Transverse colon (tissue), 4 donors: ENCODE results near the gene METRNL.

Source experiments
- CTCF ChIP-seq, 5 experiments: fragments of 200-600 bp in 3 of 5; fragments of 450-650 bp in 2 of 5; sonication (generic) in 3 of 5; IDR thresholded peaks; 1 replicate in 2 of 5; 2 replicates in 3 of 5; pipeline ENCODE4 v1.5.1; 2016 to 2017; ENCODE audit warnings: antibody characterized with exemption in 5 of 5, inconsistent platforms in 3 of 5, mild to moderate bottlenecking in 2 of 5, moderate library complexity in 1 of 5
- EP300 ChIP-seq: sonication (generic); formaldehyde crosslinking; IDR thresholded peaks from one replicate; pipeline ENCODE4 v1.6.1; 2017; ENCODE audit warnings: antibody characterized with exemption, low read depth
- POLR2A ChIP-seq: fragments of 450-650 bp; IDR thresholded peaks from one replicate; pipeline ENCODE4 v1.6.1; 2016; ENCODE audit warnings: antibody characterized with exemption, mild to moderate bottlenecking, moderate library complexity
- POLR2AphosphoS5 ChIP-seq, 3 donors: sonication (generic); formaldehyde crosslinking; IDR thresholded peaks; one replicate each; pipeline ENCODE4 v1.6.1; 2016; ENCODE audit warnings: antibody characterized with exemption in 3 of 3

- no peak for TF ChIP-seq CTCF (IDR thresholded peaks at IDR 0.05)
- TF ChIP-seq POLR2A = no peak
- no peak for TF ChIP-seq POLR2AphosphoS5 (IDR thresholded peaks at IDR 0.05)
- no peak for TF ChIP-seq EP300
Measured at GRCh38 chr17:83118071-83118841, 38.8 kb downstream of the METRNL start.
